ENCODE data around the gene PLXDC1.
A peak's percentile ranks its signal among the peaks of the same experiment; 100 is the strongest.

PLXDC1 gene

GRCh38 chr17:39166437-39167335 is 15.2 kb upstream of the PLXDC1 start:
- no peaks in the 10 kb centered on the region for H3K79me2 ChIP-seq (ENCODE audit: control insufficient read depth, low read length)
- peaks cover 24% of the 10 kb centered on the region for H3K4me1 ChIP-seq (ENCODE audit: control insufficient read depth, low read length)
- peaks cover 6% of the 10 kb centered on the region; the same call in 1 of the 2 replicates for H3K27me3 ChIP-seq (ENCODE audit: control insufficient read depth, low read length)
- TF ChIP-seq EZH2phosphoT487 (IDR thresholded peaks at IDR 0.05; ENCODE audit: borderline replicate concordance, low read length) (no peak), CTCF (IDR thresholded peaks at IDR 0.05; ENCODE audit: low read depth, low read length, poor library complexity, severe bottlenecking) (no peak)
- H3K4me2 ChIP-seq (ENCODE audit: low read length): no peak overlapping the region
- H3K36me3 ChIP-seq (ENCODE audit: control insufficient read depth, low read length): no peaks in the 10 kb centered on the region
- peaks cover 2% of the 10 kb centered on the region; the same call in 1 of the 2 replicates for H3F3A ChIP-seq (ENCODE audit: control insufficient read depth, insufficient read depth)
- H3K27ac ChIP-seq (ENCODE audit: low read depth, low read length): no peak overlapping the region
- no peaks in the 10 kb centered on the region for H3K9me2 ChIP-seq (replicated peaks; ENCODE audit: control insufficient read depth, low read length)
- no peaks in the 10 kb centered on the region for H4K20me1 ChIP-seq (ENCODE audit: control insufficient read depth, insufficient read depth, low read depth, low read length)
- no peak overlapping the region for H3K4me3 ChIP-seq (ENCODE audit: low read length)
- H3K9me3 ChIP-seq (ENCODE audit: control insufficient read depth, insufficient read depth, low read length): no peaks in the 10 kb centered on the region

DNA sequence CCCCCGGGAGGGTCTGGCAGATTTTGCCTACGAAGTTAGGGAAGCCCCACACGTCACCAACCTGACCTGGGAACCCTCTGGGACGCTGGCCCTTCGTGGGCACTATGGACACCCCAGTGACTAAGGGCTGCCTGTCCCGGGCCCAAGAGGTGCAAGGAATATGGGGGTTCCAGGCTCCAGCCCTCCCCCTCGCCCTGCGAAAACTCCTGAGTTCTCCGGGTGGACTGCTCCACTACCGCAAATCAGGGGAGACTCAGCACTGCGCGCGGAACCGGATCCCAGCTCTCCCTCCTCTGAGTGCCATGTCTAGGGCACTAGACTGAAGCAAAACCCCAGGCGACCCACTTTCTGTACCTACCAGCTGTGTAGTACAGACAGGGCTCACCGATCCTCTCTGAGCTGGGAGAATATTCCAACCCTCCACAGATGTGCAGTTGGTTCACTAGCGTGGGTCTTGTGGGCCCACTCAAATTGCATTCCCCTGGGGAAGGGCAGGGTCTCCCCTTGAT is 14.5 kb upstream of the PLXDC1 start, which contains the start of gene ARL5C:
Gene ARL5C (minus strand): TSS at position 321 of the 509 bp plus-strand sequence. CDS start 401 bp downstream, outside the sequence.
- peaks cover 6% of the 10 kb centered on the region; the same call in 1 of the 2 replicates for H3K27me3 ChIP-seq (ENCODE audit: control insufficient read depth, low read length)
- H3K4me2 ChIP-seq (ENCODE audit: low read length): peak within 1 kb of the TSS; percentile 87
- H4K20me1 ChIP-seq (ENCODE audit: control insufficient read depth, insufficient read depth, low read depth, low read length): no peaks in the 10 kb centered on the region
- H3K4me3 ChIP-seq (ENCODE audit: low read length): peak within 1 kb of the TSS; percentile 76
- peaks cover 24% of the 10 kb centered on the region for H3K4me1 ChIP-seq (ENCODE audit: control insufficient read depth, low read length)
- H3K36me3 ChIP-seq (ENCODE audit: control insufficient read depth, low read length): no peaks in the 10 kb centered on the region
- H3F3A ChIP-seq (ENCODE audit: control insufficient read depth, insufficient read depth): peaks cover 2% of the 10 kb centered on the region; the same call in 1 of the 2 replicates
- H3K9me3 ChIP-seq (ENCODE audit: control insufficient read depth, insufficient read depth, low read length): no peaks in the 10 kb centered on the region
- TF ChIP-seq EZH2phosphoT487 (IDR thresholded peaks at IDR 0.05; ENCODE audit: borderline replicate concordance, low read length) (no peak), CTCF (IDR thresholded peaks at IDR 0.05; ENCODE audit: low read depth, low read length, poor library complexity, severe bottlenecking) (no peak)
- H3K9me2 ChIP-seq (replicated peaks; ENCODE audit: control insufficient read depth, low read length): no peaks in the 10 kb centered on the region
- no peaks in the 10 kb centered on the region for H3K79me2 ChIP-seq (ENCODE audit: control insufficient read depth, low read length)
- H3K27ac ChIP-seq (ENCODE audit: low read depth, low read length): no peak within 1 kb of the TSS

DNA sequence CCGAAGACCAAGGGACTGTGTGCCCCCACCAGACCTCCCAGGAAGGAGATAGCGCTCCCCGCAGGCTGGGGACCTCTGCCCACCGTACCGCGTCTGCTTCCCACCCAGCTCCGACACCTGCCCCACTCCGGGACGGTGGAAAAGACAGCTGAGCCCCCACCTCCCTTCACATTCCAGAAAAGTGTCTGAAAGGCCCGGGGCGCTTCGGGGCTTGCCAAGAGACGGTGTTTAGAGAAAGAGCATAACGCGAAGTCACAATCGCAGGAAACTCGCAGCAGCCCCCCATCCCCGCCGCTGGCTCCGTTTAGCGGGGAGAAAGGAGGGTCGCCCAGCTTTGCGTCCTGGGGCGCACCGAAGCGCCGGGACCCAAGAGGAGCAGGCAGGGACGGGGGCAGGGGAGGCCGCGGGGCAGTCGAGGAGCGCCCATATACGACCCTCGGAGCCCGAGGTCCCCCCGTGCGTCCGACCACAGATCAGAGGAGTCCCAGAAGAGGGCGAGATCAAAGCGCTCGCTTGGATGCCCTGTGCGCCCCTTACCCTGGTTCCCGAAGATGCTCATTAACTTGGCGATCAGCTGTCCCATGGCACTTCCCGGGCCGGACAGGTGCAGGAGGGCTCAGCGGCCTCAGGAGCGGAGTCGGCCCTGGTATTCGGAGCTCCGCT is 13.9 kb upstream of the PLXDC1 start:
- H3K36me3 ChIP-seq (ENCODE audit: control insufficient read depth, low read length): no peaks in the 10 kb centered on the region
- H3K27me3 ChIP-seq (ENCODE audit: control insufficient read depth, low read length): peaks cover 6% of the 10 kb centered on the region; the same call in 1 of the 2 replicates
- H4K20me1 ChIP-seq (ENCODE audit: control insufficient read depth, insufficient read depth, low read depth, low read length): no peaks in the 10 kb centered on the region
- H3K27ac ChIP-seq (ENCODE audit: low read depth, low read length): no peak overlapping the region
- peaks cover 2% of the 10 kb centered on the region; the same call in 1 of the 2 replicates for H3F3A ChIP-seq (ENCODE audit: control insufficient read depth, insufficient read depth)
- peak overlapping the region; percentile 76 for H3K4me3 ChIP-seq (ENCODE audit: low read length)
- peaks cover 20% of the 10 kb centered on the region for H3K4me1 ChIP-seq (ENCODE audit: control insufficient read depth, low read length)
- no peaks in the 10 kb centered on the region for H3K9me3 ChIP-seq (ENCODE audit: control insufficient read depth, insufficient read depth, low read length)
- H3K4me2 ChIP-seq (ENCODE audit: low read length): peak overlapping the region; percentile 87
- H3K79me2 ChIP-seq (ENCODE audit: control insufficient read depth, low read length): no peaks in the 10 kb centered on the region
- no peaks in the 10 kb centered on the region for H3K9me2 ChIP-seq (replicated peaks; ENCODE audit: control insufficient read depth, low read length)
- TF ChIP-seq CTCF (IDR thresholded peaks at IDR 0.05; ENCODE audit: low read depth, low read length, poor library complexity, severe bottlenecking): no peak
- TF ChIP-seq EZH2phosphoT487 (IDR thresholded peaks at IDR 0.05; ENCODE audit: borderline replicate concordance, low read length): no peak
